Mucosa of rectum (tissue), 2 donors: ENCODE data around the gene TPD52L2.
A peak's percentile ranks its signal among the peaks of the same experiment; 100 is the strongest.

Experiments
- H3K27ac ChIP-seq, 2 donors: one replicate each; pipeline ENCODE4 v1.7.0; 2013; ENCODE audit warnings: inconsistent platforms in 2 of 2, low read depth in 2 of 2, low read length in 2 of 2
- H3K27me3 ChIP-seq, 2 donors: one replicate each; pipeline ENCODE4 v1.7.0; 2013; ENCODE audit warnings: low read length in 2 of 2; ENCODE audit not compliant: control insufficient read depth in 2 of 2, insufficient read depth in 2 of 2
- H3K36me3 ChIP-seq, 2 donors: one replicate each; pipeline ENCODE4 v1.7.0; 2013; ENCODE audit warnings: low read length in 2 of 2; ENCODE audit not compliant: control insufficient read depth in 2 of 2, insufficient read depth in 2 of 2
- H3K4me1 ChIP-seq, 2 donors: one replicate each; pipeline ENCODE4 v1.7.0; 2013; ENCODE audit warnings: low read length in 2 of 2, mild to moderate bottlenecking in 1 of 2; ENCODE audit not compliant: control insufficient read depth in 2 of 2, insufficient read depth in 2 of 2
- H3K4me3 ChIP-seq, 2 donors: one replicate each; pipeline ENCODE4 v1.7.0; 2013; ENCODE audit warnings: low read length in 2 of 2
- H3K9ac ChIP-seq, 2 donors: one replicate each; pipeline ENCODE4 v1.7.0; 2013; ENCODE audit warnings: low read length in 2 of 2, low read depth in 1 of 2, mild to moderate bottlenecking in 1 of 2
- H3K9me3 ChIP-seq, 2 donors: one replicate each; pipeline ENCODE4 v1.7.0; 2013; ENCODE audit warnings: low read length in 2 of 2; ENCODE audit not compliant: control insufficient read depth in 2 of 2
- donor health status: healthy.
- donor health status: Normal muscosa, but diverticular disease.

The TPD52L2 gene

DNA sequence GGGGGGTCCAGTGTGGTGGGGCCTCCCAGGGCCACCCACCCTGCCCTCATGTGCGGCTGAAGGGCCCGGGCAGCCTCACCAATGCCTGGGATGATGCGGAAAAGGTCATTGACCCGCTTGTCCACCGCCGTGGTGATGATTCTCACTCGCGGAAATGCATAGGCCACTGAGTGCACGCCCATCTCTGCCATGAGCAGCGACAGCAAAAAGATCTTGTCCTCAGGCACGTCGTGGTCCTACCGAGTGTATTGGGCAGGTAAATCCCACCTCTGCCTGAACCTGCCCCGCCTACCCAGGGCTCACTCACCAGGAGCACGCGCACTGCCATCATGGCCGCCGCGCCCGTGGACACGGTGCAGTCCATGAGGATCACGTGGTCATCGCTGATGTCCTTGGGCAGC lies 75.0 kb downstream of the TPD52L2 start:
- Histone ChIP-seq H3K4me3 (no peak overlapping the region), H3K4me1 (peaks cover 0 to 2% of the 10 kb centered on the region in 2 donors), H3K36me3 (peaks cover 40 to 51% of the 10 kb centered on the region in 2 donors), H3K27ac (no peak overlapping the region), H3K9me3 (no peaks in the 10 kb centered on the region), H3K27me3 (no peaks in the 10 kb centered on the region), H3K9ac (no peak overlapping the region)

DNA sequence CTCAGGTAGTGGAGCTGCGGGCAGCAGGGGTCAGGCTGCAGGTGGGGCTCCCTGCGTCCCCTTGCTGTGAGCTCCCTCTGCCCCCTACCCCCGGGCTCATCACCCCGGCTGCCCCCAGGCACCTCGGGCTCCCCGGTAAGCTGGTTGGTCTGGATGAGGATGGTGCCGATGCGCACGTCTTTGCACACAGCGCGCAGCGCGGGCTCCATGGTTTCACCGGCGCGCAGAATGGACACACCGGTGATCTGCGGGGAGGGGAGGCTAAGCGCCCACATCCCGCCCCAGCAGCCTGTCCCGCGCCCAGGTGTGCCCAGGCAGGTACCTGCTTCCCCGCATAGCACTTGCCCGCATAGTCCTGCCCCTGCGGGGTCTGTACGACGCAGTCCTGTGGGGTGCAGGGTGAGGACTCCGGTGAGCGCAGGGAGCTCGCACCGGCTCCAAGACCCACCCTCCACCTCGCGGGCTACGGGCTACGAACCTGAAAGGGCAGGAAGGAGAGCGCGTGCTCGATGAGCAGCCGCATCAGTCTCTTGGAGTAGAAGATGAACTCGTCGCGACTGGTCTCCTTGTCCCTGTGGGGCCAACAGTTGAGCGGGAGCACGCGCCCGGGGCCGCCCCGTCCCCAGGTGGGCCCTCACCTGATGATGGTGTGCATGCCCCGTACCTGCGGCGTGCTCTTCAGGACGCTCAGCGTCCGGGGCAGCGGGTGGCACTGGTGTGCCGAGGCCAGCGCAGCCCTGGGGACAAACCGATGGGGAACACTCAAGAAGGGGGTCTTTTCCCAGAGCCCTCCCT lies 75.6 kb downstream of the TPD52L2 start:
- Histone ChIP-seq H3K27ac (peak overlapping the region in 1 of 2 donors; percentile 66), H3K36me3 (peaks cover 44 to 53% of the 10 kb centered on the region in 2 donors), H3K4me1 (peaks cover 0 to 2% of the 10 kb centered on the region in 2 donors), H3K27me3 (no peaks in the 10 kb centered on the region), H3K9me3 (no peaks in the 10 kb centered on the region), H3K4me3 (no peak overlapping the region), H3K9ac (no peak overlapping the region)
